HuH-7 (cell line): ENCODE measurements around the gene COL25A1.

Experiments used
- DNase-seq: peaks from one replicate; pipeline ENCODE4 v3.0.0; 2011; ENCODE audit warnings: low spot score

Gene COL25A1

DNA sequence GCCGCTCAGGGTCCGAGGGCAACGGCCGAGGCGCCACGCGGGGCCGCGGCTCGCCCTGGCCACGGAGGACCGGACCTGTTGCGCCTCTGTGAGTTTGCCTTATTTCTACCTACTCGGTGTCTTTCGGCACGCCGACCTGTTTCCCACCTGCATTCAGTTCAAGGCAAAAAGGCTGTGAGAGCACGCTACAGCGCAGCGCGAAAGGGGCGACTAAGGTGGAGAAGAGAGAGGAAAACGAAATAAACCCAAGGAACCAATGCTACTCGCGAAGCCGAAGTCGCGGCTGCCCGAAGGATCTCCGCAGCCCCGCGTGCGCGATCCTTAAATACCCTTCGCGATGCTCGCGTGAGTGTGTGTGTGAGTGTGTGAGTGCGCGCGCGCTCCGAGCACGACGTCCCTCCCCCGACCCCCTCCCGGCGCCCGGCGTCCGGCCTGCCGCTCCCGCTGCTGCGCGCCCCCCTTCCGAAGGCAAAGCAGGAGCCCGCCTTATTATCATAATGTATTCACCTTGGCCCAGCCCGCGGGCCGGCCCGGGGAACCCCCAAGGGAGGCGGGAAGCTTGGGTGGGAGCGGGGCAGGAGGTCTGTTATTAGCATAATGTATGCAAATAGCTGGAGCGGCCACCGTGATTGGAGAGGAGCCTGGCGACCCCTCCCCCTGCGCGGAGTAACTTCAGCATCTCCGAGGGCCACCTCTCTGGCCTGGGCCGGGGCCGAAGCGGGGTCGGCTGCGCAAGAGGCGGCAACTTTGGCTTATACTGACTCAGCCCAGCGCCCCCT lies at the start of gene COL25A1:
TSS of gene COL25A1 (minus strand) at position 298 of the 779 bp plus-strand sequence.
- no peak for DNase-seq

DNA sequence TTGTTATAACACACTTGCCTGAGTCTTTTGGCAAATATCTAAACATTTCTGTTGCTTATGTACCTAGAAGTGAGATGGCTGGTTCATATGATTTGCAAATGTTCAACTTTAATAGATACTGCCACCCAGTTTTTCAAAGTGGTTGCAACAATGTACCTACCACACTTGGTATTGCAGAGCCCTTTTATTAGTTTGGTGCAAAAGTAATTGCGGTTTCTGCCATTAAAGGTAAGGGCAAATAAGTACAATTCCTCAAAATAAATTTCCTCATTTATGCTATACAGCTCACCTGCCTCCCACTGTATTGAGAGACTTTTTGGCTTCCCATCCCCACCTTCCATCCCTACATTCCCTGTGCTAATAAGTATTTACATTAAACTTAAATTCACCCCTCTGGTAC lies 47.7 kb upstream of the COL25A1 start:
- DNase-seq = no peak

DNA sequence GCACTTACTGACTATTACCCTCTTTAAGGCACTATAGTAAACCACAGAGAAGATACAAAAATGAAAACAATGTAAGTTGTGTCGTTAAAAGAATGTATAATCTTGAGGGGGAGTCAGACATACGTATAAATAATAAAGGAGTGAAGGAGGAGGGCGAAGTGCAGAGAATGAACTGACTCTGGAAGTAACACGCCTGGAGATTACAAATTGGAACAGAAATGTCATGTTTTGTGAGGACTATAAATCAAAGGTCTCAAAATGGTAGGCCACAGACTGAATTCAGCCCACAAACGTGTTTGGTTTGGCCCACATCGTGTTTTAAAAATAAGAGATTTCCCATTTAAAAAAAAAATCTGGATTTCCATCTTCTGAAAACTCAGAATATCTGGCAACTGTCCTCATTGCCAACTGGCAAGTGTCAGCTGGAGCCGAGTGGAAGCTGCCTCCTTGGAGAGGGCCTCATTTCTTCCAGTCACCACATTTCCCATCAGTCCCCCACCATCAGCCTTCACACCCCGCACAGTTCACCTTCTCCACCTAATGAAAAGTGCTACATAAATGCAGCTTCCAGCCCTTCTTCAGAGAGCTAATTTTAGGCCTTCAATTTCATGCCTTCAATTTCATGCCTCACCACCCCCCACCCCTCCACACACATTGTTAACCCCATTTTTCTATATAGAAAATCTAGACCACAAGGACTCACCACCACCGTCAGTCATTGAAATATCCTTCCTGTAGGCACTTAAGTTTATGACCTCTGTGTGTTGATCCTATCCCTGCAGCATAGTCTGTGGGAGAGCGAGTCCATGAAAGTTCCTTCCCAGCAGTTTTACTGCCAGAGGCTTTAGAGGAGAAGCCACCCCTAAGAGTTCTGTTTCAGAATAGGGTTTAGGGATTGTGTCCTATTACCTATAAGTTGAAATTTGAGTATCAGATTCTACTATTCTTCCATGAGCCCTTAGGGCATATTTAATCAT lies 32.0 kb upstream of the COL25A1 start:
- no peak for DNase-seq

DNA sequence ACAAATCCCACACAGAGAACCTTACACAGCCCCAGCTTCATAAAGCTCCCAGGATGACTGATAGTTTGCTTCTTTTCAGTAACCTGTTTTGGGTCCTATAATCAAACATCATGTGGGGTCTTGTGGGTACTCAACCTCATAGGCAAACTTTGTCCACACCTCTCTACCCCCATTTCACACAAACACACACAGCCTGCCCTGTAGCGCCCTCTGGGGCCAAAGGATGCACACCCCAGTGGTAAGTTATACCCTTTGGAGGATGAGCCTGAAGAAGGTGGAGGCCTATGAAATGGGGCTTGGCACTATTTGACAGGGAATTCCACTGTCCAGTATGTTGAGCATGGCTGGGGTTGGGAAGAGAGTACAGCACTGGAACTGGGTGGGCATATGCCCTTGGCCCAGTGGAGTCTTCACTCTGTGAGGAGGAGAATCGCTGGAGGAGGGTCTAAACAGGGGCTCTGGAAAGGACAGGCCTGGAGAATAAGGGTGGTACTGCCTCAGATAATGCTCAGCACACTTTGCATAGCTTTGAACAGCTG lies 30.5 kb upstream of the COL25A1 start:
- peak; percentile 4 for DNase-seq

DNA sequence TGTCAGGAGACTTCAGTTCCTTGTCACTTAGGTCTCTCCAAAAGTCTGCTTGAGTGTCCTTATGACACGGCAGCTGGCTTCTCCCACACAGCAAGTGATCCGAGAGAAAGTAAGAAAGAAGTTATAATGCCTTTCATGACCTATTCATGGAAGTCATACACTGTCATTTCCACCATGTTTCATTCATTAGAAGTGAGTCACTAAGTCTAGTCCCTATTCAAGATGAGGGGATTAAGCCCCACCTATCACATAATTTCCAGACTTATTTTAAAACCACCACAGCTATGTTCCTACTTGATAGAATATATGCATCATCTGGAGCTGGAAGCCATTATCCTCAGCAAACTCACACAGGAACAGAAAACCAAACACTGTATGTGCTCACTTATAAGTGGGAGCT lies 25.2 kb upstream of the COL25A1 start:
- no peak for DNase-seq

DNA sequence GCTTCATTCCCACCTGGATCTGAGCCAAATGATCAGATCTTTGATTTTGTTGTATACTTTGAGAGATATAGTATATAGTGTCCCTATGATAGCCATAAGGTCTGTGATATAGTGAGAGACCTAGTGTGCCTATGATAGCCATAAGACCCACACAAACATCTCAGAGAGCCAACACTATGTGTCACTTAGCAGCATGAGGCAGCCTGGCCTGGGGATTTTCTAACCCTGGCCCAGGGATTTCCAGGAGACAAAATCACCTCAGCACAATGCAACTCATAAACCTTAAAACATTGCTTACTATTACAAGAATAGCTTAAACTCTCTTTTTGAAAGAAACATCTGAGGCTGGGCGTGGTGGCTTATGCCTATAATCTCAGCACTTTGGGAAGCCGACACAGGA lies 23.2 kb upstream of the COL25A1 start:
- no peak for DNase-seq

DNA sequence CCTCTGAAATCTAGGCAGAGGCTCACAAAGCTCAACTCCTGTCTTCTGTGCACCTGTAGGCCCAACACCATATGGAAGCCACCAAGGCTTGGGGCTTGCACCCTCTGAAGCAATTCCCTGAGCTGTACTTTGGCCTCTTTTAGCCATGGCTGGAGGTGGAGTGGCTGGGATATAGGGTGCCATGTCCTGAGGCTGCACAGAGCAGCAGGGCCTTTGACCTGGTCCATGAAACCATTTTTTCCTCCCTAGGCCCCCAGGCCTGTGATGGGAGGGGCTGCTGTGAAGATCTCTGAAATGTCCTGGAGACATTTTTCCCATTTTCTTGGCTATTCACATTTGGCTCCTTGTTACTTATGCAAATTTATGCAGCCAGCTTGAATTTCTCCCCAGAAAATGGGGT lies 20.9 kb upstream of the COL25A1 start:
- no peak for DNase-seq

DNA sequence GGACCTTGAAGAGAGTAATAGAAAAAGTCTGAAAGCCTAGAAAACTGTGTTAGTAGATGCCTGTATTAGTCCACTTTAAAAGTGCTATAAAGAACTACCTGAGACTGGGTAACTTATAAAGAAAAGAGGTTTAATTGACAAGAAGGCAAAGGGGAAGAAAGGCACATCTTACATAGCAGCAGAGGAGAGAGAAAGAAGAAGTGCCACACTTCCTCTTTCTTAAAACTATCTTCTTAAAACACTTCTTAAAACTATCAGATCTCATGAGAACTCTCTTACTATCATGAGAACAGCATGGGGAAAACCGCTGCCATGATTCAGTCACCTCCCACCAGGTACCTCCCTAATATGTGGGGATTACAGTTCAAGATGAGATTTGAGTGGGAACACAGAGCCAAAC lies 18.8 kb upstream of the COL25A1 start:
- DNase-seq = no peak

DNA sequence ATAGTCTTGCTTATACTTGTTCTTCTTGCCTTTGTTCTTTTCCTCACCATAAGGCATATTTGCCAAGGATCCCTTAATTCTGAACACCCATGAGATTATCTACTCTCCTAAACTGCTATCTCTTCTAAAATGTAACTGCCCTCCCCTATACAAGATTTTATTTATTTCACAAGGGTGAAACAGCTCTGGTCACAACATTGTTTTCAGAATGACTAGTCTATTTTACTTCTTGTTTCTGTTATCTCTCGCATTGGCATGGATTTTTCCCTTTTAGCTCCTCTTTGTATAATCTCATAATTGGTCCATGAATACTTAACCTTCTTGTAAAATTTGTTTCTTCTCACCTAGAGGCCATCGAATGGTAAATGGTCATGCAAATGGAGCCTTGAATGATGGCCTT lies 17.2 kb upstream of the COL25A1 start:
- DNase-seq = no peak

DNA sequence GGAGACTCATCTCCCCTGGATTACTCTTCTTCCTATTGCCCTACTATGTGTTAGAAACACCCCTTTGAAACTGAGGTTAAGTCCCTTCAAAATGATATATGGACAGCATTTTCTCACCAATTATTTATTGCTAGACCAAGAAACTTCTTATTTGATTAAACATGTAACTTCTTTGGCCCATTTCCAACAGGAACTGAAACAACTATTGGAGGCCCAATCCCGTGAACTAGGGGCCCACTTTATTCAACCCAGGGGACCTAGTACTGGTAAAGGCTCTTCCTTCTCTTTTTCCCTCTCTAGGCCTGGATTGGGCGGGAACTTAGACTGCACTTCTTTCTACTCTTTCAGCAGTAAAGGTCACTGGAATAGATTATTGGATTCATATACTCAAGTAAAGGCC lies 16.7 kb upstream of the COL25A1 start:
- DNase-seq = no peak

DNA sequence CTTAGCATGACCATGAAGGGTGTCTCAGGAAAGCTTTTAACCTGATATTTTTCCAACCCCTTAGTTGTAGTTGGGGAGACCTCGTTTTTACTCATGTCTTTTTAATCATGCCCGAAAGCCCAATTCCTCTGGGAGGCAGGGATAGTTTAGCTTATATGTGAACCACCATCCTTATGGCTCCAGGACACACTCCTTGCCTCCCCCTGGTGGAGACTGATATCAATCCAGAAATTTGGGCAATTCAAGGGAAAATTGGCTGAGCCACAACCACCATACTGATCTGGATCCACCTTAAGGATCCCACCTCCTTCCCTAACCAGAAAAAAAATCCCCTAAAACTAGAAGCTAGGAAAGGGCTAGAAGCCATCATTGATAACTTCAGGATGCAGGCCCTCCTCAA lies 13.4 kb upstream of the COL25A1 start:
- DNase-seq = no peak

DNA sequence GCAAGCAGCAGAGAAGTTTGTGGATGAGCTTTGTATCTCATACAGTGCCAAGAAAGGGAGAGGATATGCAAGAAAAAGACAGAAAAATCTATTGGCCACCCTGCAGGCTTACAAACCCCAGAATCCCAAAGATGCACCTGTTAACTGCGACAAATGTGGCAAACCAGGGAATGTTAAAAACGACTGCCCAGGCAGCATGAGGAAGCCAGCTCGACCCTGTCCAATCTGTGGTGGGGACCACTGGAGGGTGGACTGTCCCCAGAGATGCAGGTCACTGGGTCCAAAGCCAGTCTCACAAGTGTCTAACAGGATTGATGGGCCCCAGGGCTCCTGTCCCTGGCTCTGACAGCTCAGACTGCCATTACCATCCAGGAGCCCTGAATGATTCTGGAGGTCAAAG lies 12.9 kb upstream of the COL25A1 start:
- no peak for DNase-seq

DNA sequence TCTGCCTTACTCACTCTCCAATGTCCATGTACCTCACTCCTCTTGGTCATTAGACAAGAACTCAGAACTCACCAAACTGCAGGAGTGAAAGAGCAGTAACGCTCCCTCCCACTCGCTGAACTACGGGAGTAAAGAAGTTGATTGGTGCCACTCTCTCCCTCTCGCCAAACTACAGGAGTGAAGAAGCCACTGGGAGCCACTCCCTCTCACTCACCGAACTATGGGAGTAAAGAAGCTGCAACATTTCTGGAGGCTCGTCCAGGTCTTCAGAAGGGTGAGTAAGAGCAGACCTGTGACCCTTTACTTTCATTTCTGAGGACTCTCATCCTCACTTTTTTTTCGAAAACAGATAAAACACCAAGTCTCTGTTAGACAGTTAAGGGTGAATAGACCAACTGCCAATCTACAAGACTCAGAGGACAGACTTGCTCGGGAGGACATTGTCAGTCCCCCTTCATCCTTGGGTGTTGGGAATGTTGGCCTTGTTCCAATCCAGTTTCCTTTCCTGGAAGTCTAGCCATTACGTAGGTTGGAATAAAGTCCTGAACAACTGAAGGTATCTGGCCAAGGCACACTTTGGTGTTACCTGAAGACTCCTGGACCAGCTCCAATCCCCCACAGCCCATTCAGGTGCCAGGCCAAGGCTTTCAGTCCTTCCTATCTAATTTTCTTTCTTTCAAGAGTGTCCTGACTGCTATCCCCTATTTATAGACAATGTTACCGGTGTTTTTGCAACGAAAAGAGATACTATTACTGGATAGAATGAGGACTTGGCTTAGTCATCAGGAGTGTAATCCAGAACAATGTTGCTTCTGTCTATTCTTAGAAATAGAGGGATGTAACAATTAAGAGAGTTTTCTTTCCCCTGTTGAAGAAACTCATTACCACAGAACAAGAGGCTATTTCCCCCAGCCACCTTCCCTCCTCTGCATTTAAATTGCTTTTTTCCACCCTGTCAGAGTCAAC lies 11.0 kb upstream of the COL25A1 start:
- no peak for DNase-seq

DNA sequence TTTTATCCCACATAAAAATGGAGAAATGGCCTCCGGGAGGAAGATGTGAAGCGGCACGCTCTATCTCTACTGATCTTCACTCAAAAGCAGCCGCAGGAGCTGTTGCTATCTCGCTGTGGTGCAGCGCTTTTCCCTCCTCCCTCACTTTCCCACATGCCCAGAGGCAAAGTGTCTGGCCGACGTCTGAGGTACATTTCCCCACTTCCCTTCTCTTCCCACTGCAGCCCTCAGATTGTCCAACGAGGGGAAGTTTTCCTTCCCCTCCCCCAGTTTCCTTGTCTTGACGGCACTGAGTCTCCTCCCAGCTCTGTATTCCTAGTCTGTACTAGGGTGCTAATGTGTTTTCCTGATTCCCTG lies 660 bp upstream of the COL25A1 start:
- no peak for DNase-seq

DNA sequence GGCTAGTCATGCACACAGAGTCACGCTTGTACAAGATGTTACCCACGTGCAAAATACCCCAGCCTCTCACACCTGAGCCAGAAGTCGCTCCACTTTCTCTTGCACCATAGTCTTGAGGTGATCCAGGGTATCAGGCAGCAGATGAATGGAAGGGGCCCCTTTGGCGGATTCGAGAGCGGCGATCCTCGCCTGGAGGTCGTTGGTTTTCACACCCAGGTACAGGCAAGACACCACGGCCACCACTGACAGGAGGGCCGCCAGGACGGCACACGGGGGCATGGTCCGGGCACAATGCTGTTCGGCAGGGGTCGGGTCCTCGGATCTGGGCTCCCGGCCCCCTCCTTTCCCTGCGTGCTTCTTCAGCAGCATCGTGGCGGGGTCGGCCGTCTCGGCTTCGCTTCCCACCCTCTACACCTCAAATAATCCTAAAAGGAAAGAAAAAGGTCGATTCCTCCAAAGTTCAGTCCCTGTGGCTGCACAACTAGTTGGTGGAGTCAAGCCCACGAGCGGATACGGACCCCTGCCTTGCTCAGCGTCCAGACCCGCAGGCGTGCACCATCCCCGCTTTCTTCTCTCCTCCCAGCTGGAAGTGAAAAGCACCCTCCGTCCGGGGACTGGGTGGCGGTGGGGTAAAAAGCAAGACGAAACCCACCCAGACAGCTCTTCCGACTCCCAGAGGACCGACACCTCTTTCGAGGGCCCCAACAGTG lies 652 bp downstream of the COL25A1 start:
- DNase-seq = no peak

DNA sequence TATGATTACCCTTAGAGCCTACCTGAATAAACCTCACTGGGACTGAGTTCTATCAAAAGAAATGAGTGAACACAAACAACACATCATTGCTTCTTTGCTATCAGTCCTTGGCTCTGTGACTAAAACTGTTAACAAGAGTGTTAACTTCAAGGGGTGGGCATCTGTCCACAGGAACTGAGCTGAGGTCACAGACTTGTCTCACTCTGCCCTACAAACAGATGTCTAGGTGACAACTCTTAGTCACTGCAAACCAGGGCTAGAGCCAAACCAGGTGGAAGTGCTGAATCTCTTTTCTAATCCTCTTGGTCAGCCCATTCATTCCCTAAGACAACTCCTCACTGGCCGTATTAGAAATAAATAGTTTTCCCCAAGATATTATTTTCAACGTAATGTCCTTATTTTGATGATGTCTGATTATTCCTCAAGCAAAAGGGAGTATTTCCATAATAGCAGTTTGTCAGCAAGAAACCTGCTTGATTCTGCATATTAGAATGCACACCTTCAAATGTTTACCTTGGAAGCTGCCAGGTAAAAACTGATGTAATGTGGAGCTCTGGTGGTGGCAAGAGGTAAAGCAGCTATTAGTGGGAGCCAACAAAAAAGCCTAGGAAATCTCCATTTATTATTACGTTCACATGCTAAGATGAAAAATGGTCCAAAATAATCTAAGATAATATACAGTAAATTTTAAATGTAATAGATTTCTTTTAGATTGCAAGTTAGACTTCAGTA lies 4.0 kb downstream of the COL25A1 start:
- peak; percentile 34 for DNase-seq

DNA sequence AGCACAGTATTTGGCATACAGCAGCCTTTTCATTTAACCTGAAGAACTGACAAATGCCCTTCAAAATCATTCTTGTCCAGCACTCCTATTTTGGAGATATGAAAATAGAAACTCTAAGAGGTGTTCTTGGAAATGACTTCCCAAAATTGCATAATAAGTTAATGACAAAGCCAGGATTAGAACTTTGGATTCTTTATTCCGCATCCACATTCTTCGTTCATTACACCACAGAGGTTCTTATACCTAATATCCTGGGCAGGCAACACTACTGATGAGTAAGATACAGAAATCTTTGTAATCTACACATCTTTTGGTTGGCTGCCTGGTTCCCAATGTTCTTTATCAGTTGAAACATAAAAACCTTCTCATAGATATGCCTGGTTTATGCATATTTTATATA lies 5.9 kb downstream of the COL25A1 start:
- DNase-seq = no peak

DNA sequence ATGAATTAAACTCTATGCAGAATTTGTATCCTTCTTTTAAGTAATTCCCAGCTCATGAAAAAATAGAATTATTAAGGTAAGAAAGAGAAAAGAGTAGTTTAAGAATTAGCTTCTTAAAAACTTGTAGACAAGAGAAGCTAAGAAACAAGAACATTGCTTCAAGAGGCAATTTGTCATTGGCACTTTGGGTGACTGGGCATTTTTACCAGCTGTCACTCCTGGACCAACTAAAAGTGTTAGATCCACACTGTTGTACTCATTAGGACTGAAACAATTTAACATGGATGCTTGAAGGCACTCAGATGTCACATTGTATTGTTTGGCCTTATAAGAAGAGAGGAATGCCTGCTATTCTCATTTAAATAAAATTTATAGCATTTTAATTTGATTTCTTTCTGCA lies 7.4 kb downstream of the COL25A1 start:
- no peak for DNase-seq

DNA sequence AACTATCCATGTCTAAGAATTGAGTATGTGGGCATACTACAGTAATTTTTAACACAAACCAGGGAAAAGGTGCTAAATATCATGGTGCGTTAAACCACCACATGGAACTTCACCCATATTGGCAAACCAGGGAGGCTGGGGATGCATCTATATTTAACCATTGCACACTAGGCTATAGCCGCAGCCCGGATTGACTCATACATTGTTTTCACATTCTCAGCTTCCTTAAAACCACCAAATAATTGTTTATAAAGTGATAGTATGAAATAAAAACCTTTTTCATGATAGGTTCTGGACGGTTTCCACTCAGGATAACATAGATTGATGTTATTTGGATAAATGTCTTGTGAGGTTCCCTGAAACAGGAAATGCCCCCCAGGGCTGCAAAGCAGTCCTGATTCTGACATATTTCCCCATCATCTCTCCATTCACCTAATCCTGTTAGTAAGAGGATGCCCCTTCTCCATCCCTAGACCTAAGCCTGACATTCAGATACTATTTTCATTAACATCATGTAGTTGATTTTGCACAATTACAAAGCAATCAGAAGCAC lies 7.9 kb downstream of the COL25A1 start:
- DNase-seq = no peak

DNA sequence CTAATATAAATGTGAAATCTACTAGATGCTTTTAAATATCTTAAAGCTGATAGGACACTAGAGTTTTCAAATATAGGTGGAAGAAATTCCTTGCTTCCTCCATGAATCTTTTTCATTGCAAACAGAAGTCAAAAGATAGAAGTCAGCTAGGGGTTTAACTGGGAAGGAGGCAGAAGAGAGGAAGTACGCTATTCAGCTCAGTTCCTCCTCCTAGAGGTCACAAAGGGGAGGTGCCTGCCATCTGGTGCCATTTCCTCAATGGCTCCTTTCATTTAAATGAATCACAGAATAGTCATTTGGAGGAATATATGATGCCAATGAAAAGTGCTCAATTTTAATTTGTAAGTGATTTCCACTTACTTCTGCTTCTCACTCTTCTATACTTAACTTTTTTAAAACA lies 8.5 kb downstream of the COL25A1 start:
- DNase-seq = no peak
